BE2C (cell line): ENCODE results near the gene MMP11.

Experiments used
- DNase-seq: peaks from one replicate; pipeline ENCODE4 v3.0.0-alpha.2; 2020
- H3K27me3 ChIP-seq: fragments of 250-450 bp; sonication (Bioruptor Pico); 2 replicates; pipeline ENCODE4 v1.5.1; 2020; ENCODE audit warnings: mild to moderate bottlenecking
- H3K36me3 ChIP-seq: fragments of 250-450 bp; sonication (Bioruptor Pico); 2 replicates; pipeline ENCODE4 v1.5.1; 2020; ENCODE audit warnings: mild to moderate bottlenecking
- H3K4me1 ChIP-seq: fragments of 250-450 bp; sonication (Bioruptor Pico); 2 replicates; pipeline ENCODE4 v1.5.1; 2020
- H3K4me3 ChIP-seq: 2 replicates; pipeline ENCODE4 v1.5.1; 2011; ENCODE audit warnings: low read depth, low read length
- H3K9me3 ChIP-seq: fragments of 250-450 bp; sonication (Bioruptor Pico); 2 replicates; pipeline ENCODE4 v1.5.1; 2020
- TF ChIP-seq, protein P1 (sequence below): IDR thresholded peaks from 2 replicates; pipeline ENCODE4 v1.5.1; 2012; ENCODE audit warnings: mild to moderate bottlenecking, low read depth, low read length

MMP11 gene

GRCh38 chr22:23764899-23765881 lies 7.5 kb upstream of the MMP11 start:
- Histone ChIP-seq H3K9me3 (no peaks in the 10 kb centered on the region), H3K36me3 (peaks cover 32% of the 10 kb centered on the region), H3K4me1 (peaks cover 18% of the 10 kb centered on the region; the same call in 1 of the 2 replicates), H3K4me3 (peak overlapping the region; percentile 8; the same call in 1 of the 2 replicates), H3K27me3 (no peaks in the 10 kb centered on the region)
- TF ChIP-seq, protein P1, sequence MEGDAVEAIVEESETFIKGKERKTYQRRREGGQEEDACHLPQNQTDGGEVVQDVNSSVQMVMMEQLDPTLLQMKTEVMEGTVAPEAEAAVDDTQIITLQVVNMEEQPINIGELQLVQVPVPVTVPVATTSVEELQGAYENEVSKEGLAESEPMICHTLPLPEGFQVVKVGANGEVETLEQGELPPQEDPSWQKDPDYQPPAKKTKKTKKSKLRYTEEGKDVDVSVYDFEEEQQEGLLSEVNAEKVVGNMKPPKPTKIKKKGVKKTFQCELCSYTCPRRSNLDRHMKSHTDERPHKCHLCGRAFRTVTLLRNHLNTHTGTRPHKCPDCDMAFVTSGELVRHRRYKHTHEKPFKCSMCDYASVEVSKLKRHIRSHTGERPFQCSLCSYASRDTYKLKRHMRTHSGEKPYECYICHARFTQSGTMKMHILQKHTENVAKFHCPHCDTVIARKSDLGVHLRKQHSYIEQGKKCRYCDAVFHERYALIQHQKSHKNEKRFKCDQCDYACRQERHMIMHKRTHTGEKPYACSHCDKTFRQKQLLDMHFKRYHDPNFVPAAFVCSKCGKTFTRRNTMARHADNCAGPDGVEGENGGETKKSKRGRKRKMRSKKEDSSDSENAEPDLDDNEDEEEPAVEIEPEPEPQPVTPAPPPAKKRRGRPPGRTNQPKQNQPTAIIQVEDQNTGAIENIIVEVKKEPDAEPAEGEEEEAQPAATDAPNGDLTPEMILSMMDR, result no peak
- DNase-seq, result no peak

DNA sequence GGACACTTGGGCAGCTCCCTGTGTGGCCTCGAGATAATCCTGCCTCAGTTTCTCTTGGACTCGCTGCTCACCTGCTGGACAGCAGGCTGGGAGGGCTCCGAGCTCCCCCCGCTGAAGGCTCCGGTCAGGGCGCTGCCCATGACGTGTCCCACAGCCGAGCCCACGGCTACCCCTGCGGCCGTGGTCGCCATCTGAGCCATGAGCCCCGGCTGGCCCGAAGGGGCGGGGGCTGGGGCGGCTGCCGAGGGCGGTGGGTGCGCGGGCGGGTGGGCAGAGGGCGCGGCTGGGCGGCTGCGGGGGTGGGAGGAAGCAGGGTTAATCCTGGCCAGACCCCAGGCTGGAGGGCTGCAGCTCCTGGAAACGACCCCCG lies 5.4 kb upstream of the MMP11 start:
- Histone ChIP-seq H3K27me3 (no peaks in the 10 kb centered on the region), H3K9me3 (no peaks in the 10 kb centered on the region), H3K36me3 (peaks cover 32% of the 10 kb centered on the region), H3K4me3 (peak overlapping the region; percentile 94), H3K4me1 (peaks cover 18% of the 10 kb centered on the region)
- no peak for DNase-seq
- TF ChIP-seq, protein P1, result no peak

DNA sequence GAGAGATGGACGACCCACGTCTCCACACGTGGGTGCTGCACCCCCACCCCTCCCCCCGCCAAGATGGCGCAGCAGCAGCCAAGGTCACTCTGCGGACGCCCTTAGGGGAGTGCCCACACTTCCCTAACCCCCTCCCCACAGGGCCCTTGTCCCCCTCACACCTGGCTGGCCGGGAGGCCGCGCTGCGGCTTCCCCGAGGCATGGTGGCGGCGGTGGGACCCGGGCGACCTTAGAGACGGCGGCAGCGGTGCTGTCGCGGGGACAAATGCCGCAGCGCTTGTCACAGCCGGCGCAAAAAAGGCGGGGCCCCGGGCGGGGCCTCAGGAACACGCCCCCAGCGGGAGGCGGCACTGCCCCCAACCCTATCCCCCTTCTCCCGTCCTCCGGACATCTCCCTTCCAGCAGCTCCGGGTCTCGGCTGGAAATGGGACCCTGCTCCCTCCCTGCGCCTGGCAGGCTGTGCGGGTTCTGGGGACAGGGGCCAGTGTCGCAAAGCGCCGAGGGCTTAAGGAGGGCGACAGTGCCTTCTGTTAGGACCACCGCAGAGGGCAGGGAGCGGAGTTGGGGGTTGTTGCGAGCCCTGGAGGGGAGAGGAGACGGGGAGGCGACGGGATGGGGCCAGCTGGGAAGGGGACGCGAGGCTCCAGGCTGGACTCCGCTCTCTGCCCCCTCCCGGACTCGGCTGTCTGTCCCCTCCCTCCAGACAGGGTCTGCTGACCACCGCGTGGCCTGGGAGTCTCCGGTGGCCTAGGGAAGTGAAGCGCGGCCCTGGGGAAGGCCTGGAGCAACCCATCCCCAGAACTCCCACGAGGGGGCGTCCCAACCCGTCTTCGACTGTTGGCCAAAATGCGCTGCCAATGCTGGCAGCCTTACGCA lies 4.7 kb upstream of the MMP11 start, which contains the start of gene CHCHD10:
TSS of gene CHCHD10 (minus strand) at position 300 of the 876 bp plus-strand sequence. CDS start at position 202, 98 bp downstream.
- Histone ChIP-seq H3K4me3 (peak within 1 kb of the TSS; percentile 94), H3K27me3 (no peaks in the 10 kb centered on the region), H3K4me1 (peaks cover 17% of the 10 kb centered on the region), H3K9me3 (no peaks in the 10 kb centered on the region), H3K36me3 (peaks cover 30% of the 10 kb centered on the region)
- TF ChIP-seq, protein P1, result peak; percentile 84
- peak; percentile 94 for DNase-seq

GRCh38 chr22:23769321-23769965 lies 3.2 kb upstream of the MMP11 start:
- Histone ChIP-seq H3K27me3 (no peaks in the 10 kb centered on the region), H3K4me1 (peaks cover 7% of the 10 kb centered on the region), H3K9me3 (no peaks in the 10 kb centered on the region), H3K4me3 (no peak overlapping the region), H3K36me3 (peaks cover 20% of the 10 kb centered on the region)
- TF ChIP-seq, protein P1, result no peak
- DNase-seq, result no peak

DNA sequence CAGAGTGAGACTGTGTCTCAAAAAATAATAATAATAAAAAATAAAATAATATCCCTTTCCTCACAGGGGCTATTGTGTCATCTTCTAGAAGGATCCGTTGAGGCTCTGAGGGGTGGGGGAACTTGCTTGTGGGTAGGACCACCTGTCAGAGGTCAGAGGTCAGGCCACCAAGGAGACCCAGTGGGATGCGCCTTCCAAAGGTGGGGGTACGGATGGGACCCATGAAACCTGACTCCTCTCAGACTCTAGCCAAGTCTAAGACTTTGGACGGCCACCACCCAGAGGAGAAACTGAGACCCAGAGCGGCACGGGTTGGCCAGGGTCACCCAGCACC lies 367 bp upstream of the MMP11 start:
- no peaks in the 10 kb centered on the region for H3K27me3 ChIP-seq
- no peaks in the 10 kb centered on the region for H3K36me3 ChIP-seq
- H3K9me3 ChIP-seq, result no peaks in the 10 kb centered on the region
- peak overlapping the region; percentile 44 for H3K4me3 ChIP-seq
- H3K4me1 ChIP-seq, result no peaks in the 10 kb centered on the region; the same call in 1 of the 2 replicates
- TF ChIP-seq, protein P1, result no peak
- no peak for DNase-seq
